GM12878 (cell line): ENCODE results near the gene ZKSCAN8. TPM values are rescaled to one million over a fixed set of nuclear protein-coding genes. Genes with fewer than 3 reads are reported as not detected.

ENCODE experiments used
- BRCA1 ChIP-seq: IDR thresholded peaks from 2 replicates; pipeline ENCODE4 v1.6.1; 2011; ENCODE audit warnings: low read depth, low read length, improper control_type of control experiment
- CBFB ChIP-seq: IDR thresholded peaks from 2 replicates; pipeline ENCODE4 v1.6.1; 2016; ENCODE audit warnings: antibody characterized with exemption, low read depth
- CREB1 ChIP-seq: IDR thresholded peaks from 2 replicates; pipeline ENCODE4 v1.6.1; 2012; ENCODE audit warnings: low read depth, mild to moderate bottlenecking, inconsistent platforms
- DPF2 ChIP-seq: fragments of 450-650 bp; IDR thresholded peaks from 2 replicates; pipeline ENCODE4 v1.6.1; 2017; ENCODE audit warnings: mild to moderate bottlenecking
- IRF4 ChIP-seq: IDR thresholded peaks from 2 replicates; pipeline ENCODE4 v1.6.1; 2011; ENCODE audit warnings: low read depth, low read length
- NFYA ChIP-seq: IDR thresholded peaks from 2 replicates; pipeline ENCODE4 v1.6.1; 2011; ENCODE audit warnings: low read depth, mild to moderate bottlenecking, low read length, improper control_type of control experiment, borderline replicate concordance
- PKNOX1 ChIP-seq: fragments of 450-650 bp; IDR thresholded peaks from 2 replicates; pipeline ENCODE4 v1.6.1; 2016; ENCODE audit warnings: mild to moderate bottlenecking
- POLR2AphosphoS5 ChIP-seq: IDR thresholded peaks from 2 replicates; pipeline ENCODE4 v1.6.1; 2011; ENCODE audit warnings: mild to moderate bottlenecking, low read length, inconsistent platforms
- POU2F2 ChIP-seq: IDR thresholded peaks from 3 replicates; pipeline ENCODE4 v1.6.1; 2011; ENCODE audit warnings: low read depth, mild to moderate bottlenecking, low read length, borderline replicate concordance
- RELA ChIP-seq: fragments of 450-650 bp; IDR thresholded peaks from 2 replicates; pipeline ENCODE4 v1.8.0; 2014; ENCODE audit warnings: borderline replicate concordance; ENCODE audit not compliant: partially characterized antibody
- RELB ChIP-seq: fragments of 450-650 bp; IDR thresholded peaks from 2 replicates; pipeline ENCODE4 v1.6.1; 2017; ENCODE audit warnings: low read depth, mild to moderate bottlenecking, moderate library complexity
- SMARCA5 ChIP-seq: fragments of 450-650 bp; IDR thresholded peaks from 2 replicates; pipeline ENCODE4 v1.6.1; 2017; ENCODE audit warnings: mild to moderate bottlenecking
- SMC3 ChIP-seq: IDR thresholded peaks from 2 replicates; pipeline ENCODE4 v1.6.1; 2011; ENCODE audit warnings: low read length, improper control_type of control experiment, borderline replicate concordance
- STAT3 ChIP-seq: IDR thresholded peaks from 2 replicates; pipeline ENCODE4 v1.6.1; 2011; ENCODE audit warnings: low read depth, low read length, improper control_type of control experiment
- YY1 ChIP-seq: IDR thresholded peaks from 2 replicates; pipeline ENCODE4 v1.6.1; 2011; ENCODE audit warnings: low read depth, mild to moderate bottlenecking, low read length
- ZNF207 ChIP-seq: fragments of 450-650 bp; IDR thresholded peaks from 2 replicates; pipeline ENCODE4 v1.6.1; 2014; ENCODE audit warnings: antibody characterized with exemption, mild to moderate bottlenecking, borderline replicate concordance
- ZNF217 ChIP-seq: fragments of 450-650 bp; IDR thresholded peaks from 2 replicates; pipeline ENCODE4 v1.6.1; 2017; ENCODE audit warnings: antibody characterized with exemption, mild to moderate bottlenecking
- ZNF687 ChIP-seq: fragments of 450-650 bp; IDR thresholded peaks from 2 replicates; pipeline ENCODE4 v1.6.1; 2017; ENCODE audit warnings: mild to moderate bottlenecking, moderate library complexity
- polyA plus RNA-seq, 11 experiments: library from polyadenylated mRNA; depleted of rRNA in 4 of 11; unstranded in 6 of 11; stranded (reverse) in 5 of 11; fragments of >200 nt; fragmentation: Nextera tagmentation in 4 of 11; fragmentation: Illumina TruSeq in 1 of 11; extraction: Ambion mirVana in 4 of 11; extraction: Trizol in 1 of 11; gene quantifications; 1 replicate in 1 of 11; 2 replicates in 10 of 11; pipeline versions ENCODE4 v1.2.1 to v1.2.3, GENCODE V29; 2011 to 2016; ENCODE audit warnings: inconsistent platforms in 2 of 11, missing spikeins in 2 of 11, low read depth in 1 of 11
- total RNA-seq, 4 experiments: library from RNA; depleted of rRNA in 3 of 4; stranded (reverse); fragments of >200 nt in 3 of 4; fragmentation: Illumina TruSeq in 1 of 4; extraction: Trizol in 1 of 4; gene quantifications; 2 replicates each; pipeline versions ENCODE4 v1.2.1 to v1.2.3, GENCODE V29; 2013 to 2021

ZKSCAN8 gene
- total and polyA plus RNA-seq, 10 of the 15 experiments (the other 5 are each of a cell fraction or from before 2014, with no cell fraction given): 1.0 to 17.9 (median 8.7) TPM

GRCh38 chr6:28136585-28137504 is 4.8 kb upstream of the ZKSCAN8 start (continued):
- TF ChIP-seq CBFB: peak; percentile 83; the same call in 1 of the 2 replicates
- peak; percentile 37; the same call in 1 of the 2 replicates for TF ChIP-seq ZNF217
- peak; percentile 27; the same call in 1 of the 2 replicates for TF ChIP-seq SMC3
- TF ChIP-seq CREB1: peak; percentile 69
- peak; percentile 86; the same call in 2 of the 3 replicates for TF ChIP-seq POU2F2
- TF ChIP-seq NFYA: no peak
- peak; percentile 86 for TF ChIP-seq RELA
- TF ChIP-seq YY1: peak; percentile 83; the same call in 1 of the 2 replicates
- TF ChIP-seq PKNOX1: 0 out of 2 replicates have a peak, but pooled peaks have one; percentile 10
- TF ChIP-seq RELB: peak; percentile 85
- TF ChIP-seq BRCA1: 0 out of 2 replicates have a peak, but pooled peaks have one; percentile 20
- peak; percentile 54; the same call in 1 of the 2 replicates for TF ChIP-seq ZNF207
- TF ChIP-seq POLR2AphosphoS5: peak; percentile 86
- TF ChIP-seq STAT3: 0 out of 2 replicates have a peak, but pooled peaks have one; percentile 39
- TF ChIP-seq IRF4: 0 out of 2 replicates have a peak, but pooled peaks have one; percentile 22
- peak; percentile 39; the same call in 1 of the 2 replicates for TF ChIP-seq DPF2
- peak; percentile 57; the same call in 1 of the 2 replicates for TF ChIP-seq ZNF687
- peak; percentile 66 for TF ChIP-seq SMARCA5
